Measurements from ENCODE around the gene CNIH3.

DNA sequence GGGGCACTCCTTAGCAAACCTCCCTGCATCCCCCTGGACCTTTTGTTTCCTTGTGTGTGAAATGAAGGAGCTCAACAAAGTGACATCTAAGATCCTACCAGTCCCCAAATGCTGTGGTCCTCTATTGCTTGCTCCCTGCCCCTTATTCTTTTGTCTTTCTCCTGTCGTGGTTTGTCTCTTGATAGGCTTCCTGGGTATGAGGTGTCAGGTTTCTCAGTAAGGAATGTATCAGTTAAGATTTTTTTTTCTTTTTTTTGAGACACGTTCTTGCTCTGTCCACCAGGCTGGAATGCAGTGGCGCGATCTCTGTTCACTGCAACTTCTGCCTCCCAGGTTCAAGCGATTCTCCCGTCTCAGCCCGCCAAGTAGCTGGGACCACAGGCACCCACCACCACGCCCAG, 16.8 kb downstream of the CNIH3 start:
- TF ChIP-seq CTCF (optimal IDR thresholded peaks at IDR 0.05 in 1 of 3, IDR thresholded peaks at IDR 0.05 in 1 of 3, conservative IDR thresholded peaks at IDR 0.05 in 1 of 3; ENCODE audit: extremely low read depth in 1 of 3, insufficient read depth in 2 of 3, low read length in 3 of 3) (no peak), EZH2 (IDR thresholded peaks at IDR 0.05; ENCODE audit: low read length) (no peak)

All from keratinocyte (primary cell).